Loucy (cell line): ENCODE data around the gene RGS6.

Experiments
- CTCF ChIP-seq: fragments of 200-600 bp; sonication (generic); conservative IDR thresholded peaks from 2 replicates; pipeline ENCODE4 v1.5.1; 2014; ENCODE audit warnings: mild to moderate bottlenecking, antibody characterized with exemption, low read length
- EZH2phosphoT487 ChIP-seq: fragments of 200-600 bp; IDR thresholded peaks from 2 replicates; pipeline ENCODE4 v1.6.1; 2018; ENCODE audit warnings: antibody characterized with exemption, mild to moderate bottlenecking, moderate library complexity, borderline replicate concordance

- no peak for TF ChIP-seq CTCF
- TF ChIP-seq EZH2phosphoT487: no peak
These were observed 566.4 kb downstream of the RGS6 start for GRCh38 chr14:72498646-72499045.
